GM23338 (cell line): ENCODE measurements around the gene ADAMTS5. TPM values are rescaled to one million over a fixed set of nuclear protein-coding genes. Genes with fewer than 3 reads are reported as not detected.

Experiments
- ATAC-seq: fragments of 200-7000 bp; cut with Tn5 transposase; 3 replicates; pipeline ENCODE4 v1.9.1; 2020
- DNase-seq: peaks from one replicate; pipeline ENCODE4 v3.0.0-alpha.2; 2015; ENCODE audit warnings: low spot score
- H2AFZ ChIP-seq: fragments of 200-600 bp; sonication (generic); 2 replicates; pipeline ENCODE4 v1.8.0; 2016; ENCODE audit warnings: antibody characterized with exemption, mild to moderate bottlenecking, moderate library complexity
- H3F3A ChIP-seq: fragments of 200-600 bp; sonication (generic); replicated peaks from 2 replicates; pipeline ENCODE4 v1.8.0; 2017; ENCODE audit warnings: antibody characterized with exemption, mixed run types, low read depth
- H3K27ac ChIP-seq: fragments of 200-600 bp; sonication (generic); 2 replicates; pipeline ENCODE4 v1.6.1; 2016; ENCODE audit warnings: low read depth
- H3K27me3 ChIP-seq: fragments of 200-600 bp; sonication (generic); 2 replicates; pipeline ENCODE4 v1.8.0; 2016; ENCODE audit warnings: mild to moderate bottlenecking, mixed run types, moderate library complexity; ENCODE audit not compliant: insufficient read depth
- H3K36me3 ChIP-seq: fragments of 200-600 bp; sonication (generic); 2 replicates; pipeline ENCODE4 v1.8.0; 2016; ENCODE audit warnings: mild to moderate bottlenecking; ENCODE audit not compliant: insufficient read depth
- H3K4me1 ChIP-seq: fragments of 200-600 bp; sonication (generic); 2 replicates; pipeline ENCODE4 v1.8.0; 2016; ENCODE audit warnings: mild to moderate bottlenecking, moderate library complexity; ENCODE audit not compliant: insufficient read depth
- H3K4me2 ChIP-seq: fragments of 200-600 bp; sonication (generic); 2 replicates; pipeline ENCODE4 v1.7.1; 2017; ENCODE audit warnings: mixed run types
- H3K4me3 ChIP-seq: fragments of 200-600 bp; sonication (generic); 2 replicates; pipeline ENCODE4 v1.6.1; 2016; ENCODE audit warnings: mixed run types
- H3K79me2 ChIP-seq: fragments of 200-600 bp; sonication (generic); replicated peaks from 2 replicates; pipeline ENCODE4 v1.8.0; 2017; ENCODE audit warnings: mild to moderate bottlenecking; ENCODE audit not compliant: insufficient read depth
- H3K9me2 ChIP-seq: fragments of 200-600 bp; sonication (generic); 2 replicates; pipeline ENCODE4 v1.8.0; 2017; ENCODE audit not compliant: insufficient read depth
- H4K20me1 ChIP-seq: fragments of 200-600 bp; sonication (generic); replicated peaks from 2 replicates; pipeline ENCODE4 v1.8.0; 2017; ENCODE audit warnings: mild to moderate bottlenecking; ENCODE audit not compliant: insufficient read depth
- H3K27ac Mint-ChIP-seq: 2 replicates; pipeline ENCODE4 v1.8.0; 2020; ENCODE audit warnings: inconsistent platforms, mild to moderate bottlenecking, moderate library complexity, mixed read lengths
- H3K27me3 Mint-ChIP-seq: 3 replicates; pipeline ENCODE4 v1.8.0; 2022; ENCODE audit warnings: low read depth, mild to moderate bottlenecking, moderate library complexity, mixed read lengths, inconsistent platforms; ENCODE audit not compliant: insufficient read depth, poor library complexity
- H3K36me3 Mint-ChIP-seq: 3 replicates; pipeline ENCODE4 v1.8.0; 2021; ENCODE audit warnings: low read depth, mild to moderate bottlenecking, inconsistent platforms, moderate library complexity, mixed read lengths
- H3K4me1 Mint-ChIP-seq: 3 replicates; pipeline ENCODE4 v1.8.0; 2020; ENCODE audit warnings: mild to moderate bottlenecking, inconsistent platforms, mixed read lengths
- H3K4me3 Mint-ChIP-seq: 3 replicates; pipeline ENCODE4 v1.8.0; 2021; ENCODE audit warnings: moderate library complexity, mild to moderate bottlenecking, inconsistent platforms, mixed read lengths
- H3K9me3 Mint-ChIP-seq: 3 replicates; pipeline ENCODE4 v1.8.0; 2020; ENCODE audit warnings: moderate library complexity, mild to moderate bottlenecking, inconsistent platforms, mixed read lengths
- CREB1 ChIP-seq: fragments of 250-450 bp; sonication (Bioruptor Pico); IDR thresholded peaks from 2 replicates; pipeline ENCODE4 v1.5.0; 2020; ENCODE audit warnings: low read depth, mild to moderate bottlenecking, moderate library complexity
- EZH2 ChIP-seq: fragments of 200-600 bp; sonication (generic); IDR thresholded peaks from one replicate; pipeline ENCODE4 v1.8.0; 2017; ENCODE audit warnings: antibody characterized with exemption, mild to moderate bottlenecking, low read depth; ENCODE audit not compliant: unreplicated experiment
- EZH2phosphoT487 ChIP-seq: fragments of 200-600 bp; sonication (generic); IDR thresholded peaks from one replicate; pipeline ENCODE4 v1.8.1; 2018; ENCODE audit warnings: antibody characterized with exemption; ENCODE audit not compliant: unreplicated experiment
- NANOG ChIP-seq: IDR thresholded peaks from 2 replicates; pipeline ENCODE4 v1.6.1; 2016; ENCODE audit warnings: antibody characterized with exemption, borderline replicate concordance
- STAT1 ChIP-seq: IDR thresholded peaks from one replicate; pipeline ENCODE4 v1.6.1; 2016; ENCODE audit warnings: antibody characterized with exemption; ENCODE audit not compliant: unreplicated experiment
- ZNF331 ChIP-seq: fragments of 250-450 bp; sonication (Bioruptor Pico); IDR thresholded peaks from 2 replicates; pipeline ENCODE4 v1.5.0; 2020; ENCODE audit warnings: low read depth, mild to moderate bottlenecking, moderate library complexity
- polyA plus RNA-seq: library from polyadenylated mRNA; unstranded; fragments of >200 nt; fragmentation: Nextera tagmentation; extraction: Ambion mirVana; gene quantifications from 2 replicates; pipeline ENCODE4 v1.2.1, GENCODE V29; 2016
- total RNA-seq: library from RNA; depleted of rRNA; stranded (reverse); fragments of >200 nt; shearing (Covaris generic); gene quantifications from 2 replicates; pipeline ENCODE4 v1.2.3, GENCODE V29; 2014
- TF ChIP-seq, protein P1 (sequence below), 2 experiments: fragments of 200-600 bp in 1 of 2; sonication (generic) in 1 of 2; conservative IDR thresholded peaks; 2 replicates each; pipeline versions ENCODE4 v1.5.1 to v1.6.1; 2016 to 2017; ENCODE audit warnings: antibody characterized with exemption in 2 of 2, low read depth in 2 of 2, mild to moderate bottlenecking in 2 of 2, moderate library complexity in 1 of 2
- TF ChIP-seq, protein P2 (sequence below): fragments of 250-450 bp; sonication (Bioruptor Pico); IDR thresholded peaks from 2 replicates; pipeline ENCODE4 v1.5.0; 2020; ENCODE audit warnings: mild to moderate bottlenecking, moderate library complexity
- TF ChIP-seq, protein P3 (sequence below): IDR thresholded peaks from 2 replicates; pipeline ENCODE4 v1.6.1; 2016; ENCODE audit warnings: antibody characterized with exemption

Gene ADAMTS5
- total and polyA plus RNA-seq, 2 experiments from 2014 or later, result 0.21 to 0.32 TPM

DNA sequence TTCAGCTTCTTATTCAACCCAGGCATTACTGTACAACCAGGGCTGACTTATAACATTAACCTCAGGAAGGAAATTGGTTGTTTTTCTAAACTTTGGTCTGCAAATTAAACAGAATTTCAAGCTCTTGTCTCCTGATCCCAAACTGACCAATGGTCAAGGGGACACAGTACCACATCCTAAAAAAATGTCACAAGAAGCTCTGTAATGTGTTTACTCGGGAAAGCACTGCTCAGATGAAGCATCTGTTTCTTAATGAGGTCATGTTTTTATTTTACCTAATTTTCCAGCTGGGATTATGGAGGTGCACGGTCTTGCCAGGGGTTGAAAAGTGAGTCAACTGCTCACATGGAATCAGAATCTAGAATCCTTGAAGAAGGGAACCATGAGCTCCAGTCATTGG lies 18.7 kb downstream of the ADAMTS5 start:
- H3K9me2 ChIP-seq, result no peaks in the 10 kb centered on the region
- H3F3A ChIP-seq, result no peaks in the 10 kb centered on the region
- H3K79me2 ChIP-seq, result no peaks in the 10 kb centered on the region
- Mint-ChIP-seq H3K36me3 (no peaks in the 10 kb centered on the region), H3K9me3 (no peaks in the 10 kb centered on the region), H3K4me3 (no peak overlapping the region), H3K4me1 (peaks cover 29% of the 10 kb centered on the region), H3K27me3 (peaks cover 2% of the 10 kb centered on the region), H3K27ac (no peak overlapping the region)
- no peaks in the 10 kb centered on the region for H3K36me3 ChIP-seq
- no peak overlapping the region for H3K4me2 ChIP-seq
- no peak overlapping the region for H2AFZ ChIP-seq
- H3K4me1 ChIP-seq, result peaks cover 24% of the 10 kb centered on the region
- H3K4me3 ChIP-seq, result no peak overlapping the region
- ATAC-seq, result no peak
- peaks cover 36% of the 10 kb centered on the region; the same call in 1 of the 2 replicates for H3K27me3 ChIP-seq
- H4K20me1 ChIP-seq, result no peaks in the 10 kb centered on the region
- DNase-seq, result no peak
- no peak overlapping the region for H3K27ac ChIP-seq
- TF ChIP-seq, protein P1, sequence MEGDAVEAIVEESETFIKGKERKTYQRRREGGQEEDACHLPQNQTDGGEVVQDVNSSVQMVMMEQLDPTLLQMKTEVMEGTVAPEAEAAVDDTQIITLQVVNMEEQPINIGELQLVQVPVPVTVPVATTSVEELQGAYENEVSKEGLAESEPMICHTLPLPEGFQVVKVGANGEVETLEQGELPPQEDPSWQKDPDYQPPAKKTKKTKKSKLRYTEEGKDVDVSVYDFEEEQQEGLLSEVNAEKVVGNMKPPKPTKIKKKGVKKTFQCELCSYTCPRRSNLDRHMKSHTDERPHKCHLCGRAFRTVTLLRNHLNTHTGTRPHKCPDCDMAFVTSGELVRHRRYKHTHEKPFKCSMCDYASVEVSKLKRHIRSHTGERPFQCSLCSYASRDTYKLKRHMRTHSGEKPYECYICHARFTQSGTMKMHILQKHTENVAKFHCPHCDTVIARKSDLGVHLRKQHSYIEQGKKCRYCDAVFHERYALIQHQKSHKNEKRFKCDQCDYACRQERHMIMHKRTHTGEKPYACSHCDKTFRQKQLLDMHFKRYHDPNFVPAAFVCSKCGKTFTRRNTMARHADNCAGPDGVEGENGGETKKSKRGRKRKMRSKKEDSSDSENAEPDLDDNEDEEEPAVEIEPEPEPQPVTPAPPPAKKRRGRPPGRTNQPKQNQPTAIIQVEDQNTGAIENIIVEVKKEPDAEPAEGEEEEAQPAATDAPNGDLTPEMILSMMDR (conservative IDR thresholded peaks at IDR 0.05; ENCODE audit: low read depth in 2 of 2), result no peak
- TF ChIP-seq EZH2, result no peak
- TF ChIP-seq EZH2phosphoT487, result no peak
- TF ChIP-seq ZNF331 (CRISPR knock-in tag), result no peak
- TF ChIP-seq, protein P2, sequence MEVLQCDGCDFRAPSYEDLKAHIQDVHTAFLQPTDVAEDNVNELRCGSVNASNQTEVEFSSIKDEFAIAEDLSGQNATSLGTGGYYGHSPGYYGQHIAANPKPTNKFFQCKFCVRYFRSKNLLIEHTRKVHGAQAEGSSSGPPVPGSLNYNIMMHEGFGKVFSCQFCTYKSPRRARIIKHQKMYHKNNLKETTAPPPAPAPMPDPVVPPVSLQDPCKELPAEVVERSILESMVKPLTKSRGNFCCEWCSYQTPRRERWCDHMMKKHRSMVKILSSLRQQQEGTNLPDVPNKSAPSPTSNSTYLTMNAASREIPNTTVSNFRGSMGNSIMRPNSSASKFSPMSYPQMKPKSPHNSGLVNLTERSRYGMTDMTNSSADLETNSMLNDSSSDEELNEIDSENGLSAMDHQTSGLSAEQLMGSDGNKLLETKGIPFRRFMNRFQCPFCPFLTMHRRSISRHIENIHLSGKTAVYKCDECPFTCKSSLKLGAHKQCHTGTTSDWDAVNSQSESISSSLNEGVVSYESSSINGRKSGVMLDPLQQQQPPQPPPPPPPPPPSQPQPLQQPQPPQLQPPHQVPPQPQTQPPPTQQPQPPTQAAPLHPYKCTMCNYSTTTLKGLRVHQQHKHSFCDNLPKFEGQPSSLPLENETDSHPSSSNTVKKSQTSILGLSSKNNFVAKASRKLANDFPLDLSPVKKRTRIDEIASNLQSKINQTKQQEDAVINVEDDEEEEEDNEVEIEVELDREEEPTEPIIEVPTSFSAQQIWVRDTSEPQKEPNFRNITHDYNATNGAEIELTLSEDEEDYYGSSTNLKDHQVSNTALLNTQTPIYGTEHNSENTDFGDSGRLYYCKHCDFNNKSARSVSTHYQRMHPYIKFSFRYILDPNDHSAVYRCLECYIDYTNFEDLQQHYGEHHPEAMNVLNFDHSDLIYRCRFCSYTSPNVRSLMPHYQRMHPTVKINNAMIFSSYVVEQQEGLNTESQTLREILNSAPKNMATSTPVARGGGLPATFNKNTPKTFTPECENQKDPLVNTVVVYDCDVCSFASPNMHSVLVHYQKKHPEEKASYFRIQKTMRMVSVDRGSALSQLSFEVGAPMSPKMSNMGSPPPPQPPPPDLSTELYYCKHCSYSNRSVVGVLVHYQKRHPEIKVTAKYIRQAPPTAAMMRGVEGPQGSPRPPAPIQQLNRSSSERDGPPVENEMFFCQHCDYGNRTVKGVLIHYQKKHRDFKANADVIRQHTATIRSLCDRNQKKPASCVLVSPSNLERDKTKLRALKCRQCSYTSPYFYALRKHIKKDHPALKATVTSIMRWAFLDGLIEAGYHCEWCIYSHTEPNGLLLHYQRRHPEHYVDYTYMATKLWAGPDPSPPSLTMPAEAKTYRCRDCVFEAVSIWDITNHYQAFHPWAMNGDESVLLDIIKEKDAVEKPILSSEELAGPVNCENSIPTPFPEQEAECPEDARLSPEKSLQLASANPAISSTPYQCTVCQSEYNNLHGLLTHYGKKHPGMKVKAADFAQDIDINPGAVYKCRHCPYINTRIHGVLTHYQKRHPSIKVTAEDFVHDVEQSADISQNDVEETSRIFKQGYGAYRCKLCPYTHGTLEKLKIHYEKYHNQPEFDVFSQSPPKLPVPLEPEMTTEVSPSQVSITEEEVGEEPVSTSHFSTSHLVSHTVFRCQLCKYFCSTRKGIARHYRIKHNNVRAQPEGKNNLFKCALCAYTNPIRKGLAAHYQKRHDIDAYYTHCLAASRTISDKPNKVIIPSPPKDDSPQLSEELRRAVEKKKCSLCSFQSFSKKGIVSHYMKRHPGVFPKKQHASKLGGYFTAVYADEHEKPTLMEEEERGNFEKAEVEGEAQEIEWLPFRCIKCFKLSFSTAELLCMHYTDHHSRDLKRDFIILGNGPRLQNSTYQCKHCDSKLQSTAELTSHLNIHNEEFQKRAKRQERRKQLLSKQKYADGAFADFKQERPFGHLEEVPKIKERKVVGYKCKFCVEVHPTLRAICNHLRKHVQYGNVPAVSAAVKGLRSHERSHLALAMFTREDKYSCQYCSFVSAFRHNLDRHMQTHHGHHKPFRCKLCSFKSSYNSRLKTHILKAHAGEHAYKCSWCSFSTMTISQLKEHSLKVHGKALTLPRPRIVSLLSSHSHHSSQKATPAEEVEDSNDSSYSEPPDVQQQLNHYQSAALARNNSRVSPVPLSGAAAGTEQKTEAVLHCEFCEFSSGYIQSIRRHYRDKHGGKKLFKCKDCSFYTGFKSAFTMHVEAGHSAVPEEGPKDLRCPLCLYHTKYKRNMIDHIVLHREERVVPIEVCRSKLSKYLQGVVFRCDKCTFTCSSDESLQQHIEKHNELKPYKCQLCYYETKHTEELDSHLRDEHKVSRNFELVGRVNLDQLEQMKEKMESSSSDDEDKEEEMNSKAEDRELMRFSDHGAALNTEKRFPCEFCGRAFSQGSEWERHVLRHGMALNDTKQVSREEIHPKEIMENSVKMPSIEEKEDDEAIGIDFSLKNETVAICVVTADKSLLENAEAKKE (CRISPR knock-in tag), result no peak
- no peak for TF ChIP-seq CREB1
- TF ChIP-seq NANOG, result no peak
- no peak for TF ChIP-seq STAT1
- TF ChIP-seq, protein P3, sequence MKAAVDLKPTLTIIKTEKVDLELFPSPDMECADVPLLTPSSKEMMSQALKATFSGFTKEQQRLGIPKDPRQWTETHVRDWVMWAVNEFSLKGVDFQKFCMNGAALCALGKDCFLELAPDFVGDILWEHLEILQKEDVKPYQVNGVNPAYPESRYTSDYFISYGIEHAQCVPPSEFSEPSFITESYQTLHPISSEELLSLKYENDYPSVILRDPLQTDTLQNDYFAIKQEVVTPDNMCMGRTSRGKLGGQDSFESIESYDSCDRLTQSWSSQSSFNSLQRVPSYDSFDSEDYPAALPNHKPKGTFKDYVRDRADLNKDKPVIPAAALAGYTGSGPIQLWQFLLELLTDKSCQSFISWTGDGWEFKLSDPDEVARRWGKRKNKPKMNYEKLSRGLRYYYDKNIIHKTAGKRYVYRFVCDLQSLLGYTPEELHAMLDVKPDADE, result no peak
